BJ (cell line): ENCODE measurements around the gene AURKA. TPM values are rescaled to one million over a fixed set of nuclear protein-coding genes. Genes with fewer than 3 reads are reported as not detected.

Experiments used
- CTCF ChIA-PET: fragments of 350-600 bp; formaldehyde crosslinking; extraction: SDS; loops from one replicate; lab custom pipeline; 2021; ENCODE audit warnings: antibody characterized with exemption, inconsistent platforms; lab: Yijun Ruan, JAX
- POLR2A ChIA-PET: fragments of 300-600 bp; sonication (Branson Sonifier 250); formaldehyde crosslinking; extraction: SDS; loops from one replicate; lab custom pipeline; 2021; ENCODE audit warnings: antibody characterized with exemption; lab: Charles Lee
- DNase-seq: peaks from one replicate; pipeline ENCODE4 v3.0.0-alpha.2; 2011; ENCODE audit warnings: low read depth
- H3K27me3 ChIP-seq: 2 replicates; pipeline ENCODE4 v1.6.0; 2011; ENCODE audit warnings: low read length; ENCODE audit not compliant: control insufficient read depth, insufficient read depth
- H3K36me3 ChIP-seq: 2 replicates; pipeline ENCODE4 v1.5.1; 2011; ENCODE audit warnings: low read length; ENCODE audit not compliant: control insufficient read depth, insufficient read depth
- H3K4me3 ChIP-seq: 2 replicates; pipeline ENCODE4 v1.5.1; 2011; ENCODE audit warnings: low read depth, mild to moderate bottlenecking, control low read depth, low read length
- CTCF ChIP-seq: IDR thresholded peaks from 2 replicates; pipeline ENCODE4 v1.5.1; 2011; ENCODE audit warnings: low read depth, mild to moderate bottlenecking, control low read depth, inconsistent platforms, low read length, moderate library complexity; ENCODE audit not compliant: insufficient read depth
- polyA plus RNA-seq: library from polyadenylated mRNA; depleted of rRNA; stranded (reverse); fragments of >200 nt; gene quantifications from 2 replicates; pipeline ENCODE4 v1.2.3, GENCODE V29; 2011

Gene AURKA
- polyA plus RNA-seq, 1 experiment, result 40.4 TPM

- no peak for DNase-seq
- H3K36me3 ChIP-seq, result no peaks in the 10 kb centered on the region
- ChIA-PET POLR2A (no interaction called here), CTCF (interaction anchor here (1.4 kb wide), 1 partner anchor 35 kb away, joined by 3 read pairs; no protein-coding TSS in a partner anchor)
- H3K27me3 ChIP-seq, result no peaks in the 10 kb centered on the region
- TF ChIP-seq CTCF, result no peak
- H3K4me3 ChIP-seq, result no peak overlapping the region
Measured at GRCh38 chr20:56427797-56428196, 35.8 kb upstream of the AURKA start.

- Histone ChIP-seq H3K4me3 (no peak overlapping the region), H3K36me3 (no peaks in the 10 kb centered on the region), H3K27me3 (no peaks in the 10 kb centered on the region)
- no peak for TF ChIP-seq CTCF
- ChIA-PET POLR2A (no interaction called here), CTCF (interaction anchor here (1.4 kb wide), 1 partner anchor 36 kb away, joined by 3 read pairs; no protein-coding TSS in a partner anchor)
- no peak for DNase-seq
Measured at GRCh38 chr20:56426926-56427325, 34.9 kb upstream of the AURKA start.

- Histone ChIP-seq H3K36me3 (no peaks in the 10 kb centered on the region), H3K4me3 (no peak overlapping the region), H3K27me3 (no peaks in the 10 kb centered on the region)
- DNase-seq, result no peak
- no peak for TF ChIP-seq CTCF
- ChIA-PET POLR2A (no interaction called here), CTCF (interaction anchor here (1.0 kb wide), 1 partner anchor 17 kb away, joined by 3 read pairs; no protein-coding TSS in a partner anchor)
Measured at GRCh38 chr20:56426026-56426425, 34.0 kb upstream of the AURKA start.

- ChIA-PET POLR2A (no interaction called here), CTCF (interaction anchor here (0.7 to 1.5 kb wide), 2 partner anchors 12 to 656 kb away, joined by 3 read pairs; no protein-coding TSS in a partner anchor)
- DNase-seq, result no peak
- Histone ChIP-seq H3K36me3 (no peaks in the 10 kb centered on the region), H3K4me3 (no peak overlapping the region), H3K27me3 (no peaks in the 10 kb centered on the region)
- no peak for TF ChIP-seq CTCF
Measured at GRCh38 chr20:56424931-56425330, 32.9 kb upstream of the AURKA start.

- no peaks in the 10 kb centered on the region for H3K27me3 ChIP-seq
- ChIA-PET CTCF (interaction anchor here (1.4 to 1.5 kb wide), 2 partner anchors 13 to 27 kb away, joined by 3 read pairs; no protein-coding TSS in a partner anchor), POLR2A (no interaction called here)
- no peaks in the 10 kb centered on the region for H3K36me3 ChIP-seq
- no peak for DNase-seq
- TF ChIP-seq CTCF, result no peak
- no peak overlapping the region for H3K4me3 ChIP-seq
Measured at GRCh38 chr20:56423886-56424285, 31.9 kb upstream of the AURKA start.
